Liver (tissue), 9 donors: ENCODE data around the gene DAGLA. TPM values are rescaled to one million over a fixed set of nuclear protein-coding genes. Genes with fewer than 3 reads are reported as not detected.

ENCODE experiments used
- DNase-seq: peaks from one replicate; pipeline ENCODE4 v3.0.0-alpha.2; 2017; ENCODE audit warnings: low spot score
- H3K27ac ChIP-seq, 2 donors: one replicate each; pipeline ENCODE4 v1.7.0; 2013; ENCODE audit warnings: inconsistent platforms in 2 of 2, low read length in 2 of 2, control low read depth in 1 of 2, low read depth in 1 of 2, mild to moderate bottlenecking in 1 of 2
- H3K27me3 ChIP-seq, 4 donors: one replicate each; pipeline versions ENCODE4 v1.6.1 to v1.7.0; 2013; ENCODE audit warnings: low read length in 3 of 4, inconsistent platforms in 1 of 4, mild to moderate bottlenecking in 1 of 4, moderate library complexity in 1 of 4; ENCODE audit not compliant: control insufficient read depth in 4 of 4, insufficient read depth in 4 of 4
- H3K36me3 ChIP-seq, 4 donors: one replicate each; pipeline versions ENCODE4 v1.6.1 to v1.7.0; 2013; ENCODE audit warnings: low read length in 3 of 4, mild to moderate bottlenecking in 3 of 4, low read depth in 1 of 4, moderate library complexity in 1 of 4; ENCODE audit not compliant: control insufficient read depth in 4 of 4, insufficient read depth in 3 of 4
- H3K4me1 ChIP-seq, 4 donors: one replicate each; pipeline versions ENCODE4 v1.6.1 to v1.7.0; 2013; ENCODE audit warnings: low read length in 3 of 4, mild to moderate bottlenecking in 3 of 4, moderate library complexity in 1 of 4; ENCODE audit not compliant: control insufficient read depth in 4 of 4, insufficient read depth in 4 of 4
- H3K4me3 ChIP-seq, 3 donors: one replicate each; pipeline versions ENCODE4 v1.6.1 to v1.7.0; 2013; ENCODE audit warnings: low read length in 3 of 3, control low read depth in 1 of 3, low read depth in 1 of 3, mild to moderate bottlenecking in 1 of 3
- H3K9ac ChIP-seq, 2 donors: one replicate each; pipeline ENCODE4 v1.7.0; 2013; ENCODE audit warnings: low read length in 2 of 2, mild to moderate bottlenecking in 2 of 2, moderate library complexity in 2 of 2, control low read depth in 1 of 2, low read depth in 1 of 2
- H3K9me3 ChIP-seq, 4 donors: one replicate each; pipeline versions ENCODE4 v1.6.1 to v1.7.0; 2013; ENCODE audit warnings: low read length in 3 of 4; ENCODE audit not compliant: control insufficient read depth in 4 of 4
- EGR1 ChIP-seq, 2 donors: IDR thresholded peaks; 2 replicates each; pipeline ENCODE4 v1.6.1; 2016 to 2018; ENCODE audit warnings: antibody characterized with exemption in 2 of 2, low read depth in 2 of 2
- FOXA1 ChIP-seq: IDR thresholded peaks from 2 replicates; pipeline ENCODE4 v1.6.1; 2016; ENCODE audit warnings: antibody characterized with exemption
- FOXA2 ChIP-seq: IDR thresholded peaks from 2 replicates; pipeline ENCODE4 v1.6.1; 2016; ENCODE audit warnings: antibody characterized with exemption
- GABPA ChIP-seq, 2 donors: IDR thresholded peaks in 1 of 2; conservative IDR thresholded peaks in 1 of 2; 2 replicates each; pipeline ENCODE4 v1.6.1; 2016; ENCODE audit warnings: antibody characterized with exemption in 2 of 2, mild to moderate bottlenecking in 1 of 2, moderate library complexity in 1 of 2
- HNF4A ChIP-seq, 2 donors: conservative IDR thresholded peaks; 2 replicates each; pipeline ENCODE4 v1.6.1; 2016; ENCODE audit warnings: antibody characterized with exemption in 2 of 2, mild to moderate bottlenecking in 2 of 2
- HNF4G ChIP-seq: IDR thresholded peaks from 2 replicates; pipeline ENCODE4 v1.6.1; 2016; ENCODE audit warnings: antibody characterized with exemption
- JUND ChIP-seq, 2 donors: IDR thresholded peaks; 2 replicates each; pipeline ENCODE4 v1.6.1; 2016; ENCODE audit warnings: antibody characterized with exemption in 2 of 2
- NR2F2 ChIP-seq: IDR thresholded peaks from 2 replicates; pipeline ENCODE4 v1.6.1; 2016; ENCODE audit warnings: antibody characterized with exemption
- RAD21 ChIP-seq, 2 donors: IDR thresholded peaks; 2 replicates each; pipeline ENCODE4 v1.6.1; 2016; ENCODE audit warnings: antibody characterized with exemption in 2 of 2, mild to moderate bottlenecking in 2 of 2
- RXRA ChIP-seq, 2 donors: IDR thresholded peaks; 2 replicates each; pipeline ENCODE4 v1.6.1; 2017 to 2018; ENCODE audit warnings: antibody characterized with exemption in 2 of 2, mild to moderate bottlenecking in 1 of 2
- SP1 ChIP-seq: IDR thresholded peaks from 2 replicates; pipeline ENCODE4 v1.6.1; 2018; ENCODE audit warnings: antibody characterized with exemption, mild to moderate bottlenecking
- TAF1 ChIP-seq: conservative IDR thresholded peaks from 2 replicates; pipeline ENCODE4 v1.6.1; 2016; ENCODE audit warnings: antibody characterized with exemption, mild to moderate bottlenecking
- YY1 ChIP-seq: IDR thresholded peaks from 2 replicates; pipeline ENCODE4 v1.6.1; 2016; ENCODE audit warnings: antibody characterized with exemption, mild to moderate bottlenecking
- WGBS: extraction: QIAGEN DNeasy Blood & Tissue Kit; methylation state at CpG from one replicate; pipeline ENCODE4 v1.1.7; 2013; 5-methylcytosine and 5-hydroxymethylcytosine counted together
- polyA plus RNA-seq, 2 donors: library from polyadenylated mRNA; stranded (reverse) in 1 of 2; unstranded in 1 of 2; fragments of 200-250 nt in 1 of 2; fragments of >200 nt in 1 of 2; fragmentation: Nextera tagmentation in 1 of 2; extraction: Ambion mirVana in 1 of 2; gene quantifications; one replicate each; pipeline versions ENCODE4 v1.2.1 to v1.2.3, GENCODE V29; 2013 to 2015
- total RNA-seq, 2 donors: library from RNA; depleted of rRNA; stranded (reverse); fragments of >200 nt; gene quantifications; one replicate each; pipeline ENCODE4 v1.2.3, GENCODE V29; 2014
- TF ChIP-seq, protein P1 (sequence below): IDR thresholded peaks from 2 replicates; pipeline ENCODE4 v1.6.1; 2016; ENCODE audit warnings: antibody characterized with exemption
- TF ChIP-seq, protein P2 (sequence below): IDR thresholded peaks from 2 replicates; pipeline ENCODE4 v1.6.1; 2016; ENCODE audit warnings: antibody characterized with exemption, mild to moderate bottlenecking
- TF ChIP-seq, protein P3 (sequence below): IDR thresholded peaks from 2 replicates; pipeline ENCODE4 v1.6.1; 2016; ENCODE audit warnings: antibody characterized with exemption
- TF ChIP-seq, protein P4 (sequence below): IDR thresholded peaks from 2 replicates; pipeline ENCODE4 v1.6.1; 2016; ENCODE audit warnings: antibody characterized with exemption
- TF ChIP-seq, protein P5 (sequence below): fragments of 150-350 bp; IDR thresholded peaks from 2 replicates; pipeline ENCODE4 v1.5.1; 2017; ENCODE audit warnings: improper control_type of control experiment, low read depth, low read length; ENCODE audit not compliant: missing input control
- donor health status: healthy.
- donor health status: healthy.
- donor health status: healthy.
- donor health status: healthy.
- donor health status: healthy.

Gene DAGLA
- total and polyA plus RNA-seq, 4 donors, result 0.13 to 0.84 (median 0.60) TPM

DNA sequence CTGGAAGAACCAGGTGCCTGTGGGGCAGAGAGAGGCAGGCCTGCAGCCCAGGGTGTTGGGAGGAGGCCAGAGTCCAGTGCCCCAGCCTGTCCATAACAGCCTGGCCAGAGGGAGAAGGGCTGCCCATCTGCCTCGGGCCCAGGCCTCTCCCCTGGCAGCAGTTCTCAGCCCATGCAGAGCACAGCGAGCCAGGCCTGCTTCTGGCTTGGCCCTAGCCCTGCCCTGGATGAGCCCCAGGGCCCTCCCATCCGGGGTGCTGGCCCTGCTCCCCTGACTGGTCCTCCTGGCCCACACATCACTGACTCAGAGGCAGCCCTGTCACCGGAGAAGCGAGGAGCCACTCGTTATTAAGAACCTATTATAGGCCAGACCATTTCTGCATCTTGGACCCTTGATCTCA lies 52.5 kb downstream of the DAGLA start:
- Histone ChIP-seq H3K4me3 (no peak overlapping the region), H3K36me3 (no peaks in the 10 kb centered on the region), H3K9ac (no peak overlapping the region), H3K27me3 (no peaks in the 10 kb centered on the region), H3K9me3 (no peaks in the 10 kb centered on the region), H3K27ac (no peak overlapping the region), H3K4me1 (no peaks in the 10 kb centered on the region)
- WGBS, result 84% methylated on average over 6 of the region's 6 CpGs
- DNase-seq, result no peak
- TF ChIP-seq, protein P1, sequence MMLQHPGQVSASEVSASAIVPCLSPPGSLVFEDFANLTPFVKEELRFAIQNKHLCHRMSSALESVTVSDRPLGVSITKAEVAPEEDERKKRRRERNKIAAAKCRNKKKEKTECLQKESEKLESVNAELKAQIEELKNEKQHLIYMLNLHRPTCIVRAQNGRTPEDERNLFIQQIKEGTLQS, result no peak
- TF ChIP-seq EGR1 (IDR thresholded peaks at IDR 0.05; ENCODE audit: low read depth in 2 of 2) (no peak), GABPA (IDR thresholded peaks at IDR 0.05 in 1 of 2, conservative IDR thresholded peaks at IDR 0.05 in 1 of 2) (no peak), RXRA (IDR thresholded peaks at IDR 0.05) (no peak), NR2F2 (no peak), JUND (IDR thresholded peaks at IDR 0.05) (no peak), FOXA1 (no peak), RAD21 (IDR thresholded peaks at IDR 0.05) (no peak), YY1 (no peak), HNF4G (no peak), HNF4A (conservative IDR thresholded peaks at IDR 0.05) (no peak), FOXA2 (no peak), TAF1 (no peak), SP1 (no peak)
- TF ChIP-seq, protein P2, sequence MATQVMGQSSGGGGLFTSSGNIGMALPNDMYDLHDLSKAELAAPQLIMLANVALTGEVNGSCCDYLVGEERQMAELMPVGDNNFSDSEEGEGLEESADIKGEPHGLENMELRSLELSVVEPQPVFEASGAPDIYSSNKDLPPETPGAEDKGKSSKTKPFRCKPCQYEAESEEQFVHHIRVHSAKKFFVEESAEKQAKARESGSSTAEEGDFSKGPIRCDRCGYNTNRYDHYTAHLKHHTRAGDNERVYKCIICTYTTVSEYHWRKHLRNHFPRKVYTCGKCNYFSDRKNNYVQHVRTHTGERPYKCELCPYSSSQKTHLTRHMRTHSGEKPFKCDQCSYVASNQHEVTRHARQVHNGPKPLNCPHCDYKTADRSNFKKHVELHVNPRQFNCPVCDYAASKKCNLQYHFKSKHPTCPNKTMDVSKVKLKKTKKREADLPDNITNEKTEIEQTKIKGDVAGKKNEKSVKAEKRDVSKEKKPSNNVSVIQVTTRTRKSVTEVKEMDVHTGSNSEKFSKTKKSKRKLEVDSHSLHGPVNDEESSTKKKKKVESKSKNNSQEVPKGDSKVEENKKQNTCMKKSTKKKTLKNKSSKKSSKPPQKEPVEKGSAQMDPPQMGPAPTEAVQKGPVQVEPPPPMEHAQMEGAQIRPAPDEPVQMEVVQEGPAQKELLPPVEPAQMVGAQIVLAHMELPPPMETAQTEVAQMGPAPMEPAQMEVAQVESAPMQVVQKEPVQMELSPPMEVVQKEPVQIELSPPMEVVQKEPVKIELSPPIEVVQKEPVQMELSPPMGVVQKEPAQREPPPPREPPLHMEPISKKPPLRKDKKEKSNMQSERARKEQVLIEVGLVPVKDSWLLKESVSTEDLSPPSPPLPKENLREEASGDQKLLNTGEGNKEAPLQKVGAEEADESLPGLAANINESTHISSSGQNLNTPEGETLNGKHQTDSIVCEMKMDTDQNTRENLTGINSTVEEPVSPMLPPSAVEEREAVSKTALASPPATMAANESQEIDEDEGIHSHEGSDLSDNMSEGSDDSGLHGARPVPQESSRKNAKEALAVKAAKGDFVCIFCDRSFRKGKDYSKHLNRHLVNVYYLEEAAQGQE, result no peak
- TF ChIP-seq, protein P3, sequence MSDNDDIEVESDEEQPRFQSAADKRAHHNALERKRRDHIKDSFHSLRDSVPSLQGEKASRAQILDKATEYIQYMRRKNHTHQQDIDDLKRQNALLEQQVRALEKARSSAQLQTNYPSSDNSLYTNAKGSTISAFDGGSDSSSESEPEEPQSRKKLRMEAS, result no peak
- TF ChIP-seq, protein P4, sequence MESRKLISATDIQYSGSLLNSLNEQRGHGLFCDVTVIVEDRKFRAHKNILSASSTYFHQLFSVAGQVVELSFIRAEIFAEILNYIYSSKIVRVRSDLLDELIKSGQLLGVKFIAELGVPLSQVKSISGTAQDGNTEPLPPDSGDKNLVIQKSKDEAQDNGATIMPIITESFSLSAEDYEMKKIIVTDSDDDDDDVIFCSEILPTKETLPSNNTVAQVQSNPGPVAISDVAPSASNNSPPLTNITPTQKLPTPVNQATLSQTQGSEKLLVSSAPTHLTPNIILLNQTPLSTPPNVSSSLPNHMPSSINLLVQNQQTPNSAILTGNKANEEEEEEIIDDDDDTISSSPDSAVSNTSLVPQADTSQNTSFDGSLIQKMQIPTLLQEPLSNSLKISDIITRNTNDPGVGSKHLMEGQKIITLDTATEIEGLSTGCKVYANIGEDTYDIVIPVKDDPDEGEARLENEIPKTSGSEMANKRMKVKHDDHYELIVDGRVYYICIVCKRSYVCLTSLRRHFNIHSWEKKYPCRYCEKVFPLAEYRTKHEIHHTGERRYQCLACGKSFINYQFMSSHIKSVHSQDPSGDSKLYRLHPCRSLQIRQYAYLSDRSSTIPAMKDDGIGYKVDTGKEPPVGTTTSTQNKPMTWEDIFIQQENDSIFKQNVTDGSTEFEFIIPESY, result no peak
- TF ChIP-seq, protein P5, sequence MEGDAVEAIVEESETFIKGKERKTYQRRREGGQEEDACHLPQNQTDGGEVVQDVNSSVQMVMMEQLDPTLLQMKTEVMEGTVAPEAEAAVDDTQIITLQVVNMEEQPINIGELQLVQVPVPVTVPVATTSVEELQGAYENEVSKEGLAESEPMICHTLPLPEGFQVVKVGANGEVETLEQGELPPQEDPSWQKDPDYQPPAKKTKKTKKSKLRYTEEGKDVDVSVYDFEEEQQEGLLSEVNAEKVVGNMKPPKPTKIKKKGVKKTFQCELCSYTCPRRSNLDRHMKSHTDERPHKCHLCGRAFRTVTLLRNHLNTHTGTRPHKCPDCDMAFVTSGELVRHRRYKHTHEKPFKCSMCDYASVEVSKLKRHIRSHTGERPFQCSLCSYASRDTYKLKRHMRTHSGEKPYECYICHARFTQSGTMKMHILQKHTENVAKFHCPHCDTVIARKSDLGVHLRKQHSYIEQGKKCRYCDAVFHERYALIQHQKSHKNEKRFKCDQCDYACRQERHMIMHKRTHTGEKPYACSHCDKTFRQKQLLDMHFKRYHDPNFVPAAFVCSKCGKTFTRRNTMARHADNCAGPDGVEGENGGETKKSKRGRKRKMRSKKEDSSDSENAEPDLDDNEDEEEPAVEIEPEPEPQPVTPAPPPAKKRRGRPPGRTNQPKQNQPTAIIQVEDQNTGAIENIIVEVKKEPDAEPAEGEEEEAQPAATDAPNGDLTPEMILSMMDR, result no peak
